Measurements from ENCODE around the gene ZSCAN21.

DNA sequence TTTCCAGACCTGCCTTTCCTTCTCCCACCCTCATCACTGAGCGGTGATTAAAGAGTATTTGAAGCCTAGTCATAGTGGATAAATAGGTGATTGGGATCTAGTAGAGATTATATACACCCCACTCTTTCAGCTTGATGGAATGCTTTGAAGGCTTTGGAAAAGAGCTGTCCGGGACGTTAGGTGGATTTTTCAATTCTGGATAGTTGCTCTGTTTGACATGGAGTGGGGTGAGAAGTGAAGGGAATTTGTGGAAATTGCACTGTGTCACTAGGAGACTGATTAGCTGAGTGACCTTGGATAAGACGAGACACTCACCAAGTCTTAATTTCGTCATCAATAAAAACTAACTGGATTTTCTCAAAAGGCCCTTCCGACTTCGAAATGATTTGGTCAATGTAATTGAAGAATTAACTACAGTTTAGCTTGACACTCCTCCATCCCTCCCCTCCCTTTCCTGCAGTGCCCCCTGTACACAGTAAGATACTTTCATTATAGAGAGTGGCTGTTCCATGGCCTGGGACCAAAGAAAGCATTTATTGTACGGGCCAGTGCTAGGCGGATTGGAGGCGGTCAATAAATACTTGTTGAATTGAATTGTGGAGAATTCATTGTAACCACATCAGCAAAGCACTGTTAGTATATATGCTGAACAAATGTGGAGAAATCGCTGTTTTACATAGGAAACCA, 33.2 kb upstream of the ZSCAN21 start:
- TF ChIP-seq, protein P1, sequence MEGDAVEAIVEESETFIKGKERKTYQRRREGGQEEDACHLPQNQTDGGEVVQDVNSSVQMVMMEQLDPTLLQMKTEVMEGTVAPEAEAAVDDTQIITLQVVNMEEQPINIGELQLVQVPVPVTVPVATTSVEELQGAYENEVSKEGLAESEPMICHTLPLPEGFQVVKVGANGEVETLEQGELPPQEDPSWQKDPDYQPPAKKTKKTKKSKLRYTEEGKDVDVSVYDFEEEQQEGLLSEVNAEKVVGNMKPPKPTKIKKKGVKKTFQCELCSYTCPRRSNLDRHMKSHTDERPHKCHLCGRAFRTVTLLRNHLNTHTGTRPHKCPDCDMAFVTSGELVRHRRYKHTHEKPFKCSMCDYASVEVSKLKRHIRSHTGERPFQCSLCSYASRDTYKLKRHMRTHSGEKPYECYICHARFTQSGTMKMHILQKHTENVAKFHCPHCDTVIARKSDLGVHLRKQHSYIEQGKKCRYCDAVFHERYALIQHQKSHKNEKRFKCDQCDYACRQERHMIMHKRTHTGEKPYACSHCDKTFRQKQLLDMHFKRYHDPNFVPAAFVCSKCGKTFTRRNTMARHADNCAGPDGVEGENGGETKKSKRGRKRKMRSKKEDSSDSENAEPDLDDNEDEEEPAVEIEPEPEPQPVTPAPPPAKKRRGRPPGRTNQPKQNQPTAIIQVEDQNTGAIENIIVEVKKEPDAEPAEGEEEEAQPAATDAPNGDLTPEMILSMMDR (IDR thresholded peaks at IDR 0.05; ENCODE audit: insufficient read depth, low read depth, low read length), result no peak
- TF ChIP-seq EZH2 (IDR thresholded peaks at IDR 0.05; ENCODE audit: insufficient read depth, low read length), result no peak
